ENCODE measurements around the gene SLC35F1.

DNA sequence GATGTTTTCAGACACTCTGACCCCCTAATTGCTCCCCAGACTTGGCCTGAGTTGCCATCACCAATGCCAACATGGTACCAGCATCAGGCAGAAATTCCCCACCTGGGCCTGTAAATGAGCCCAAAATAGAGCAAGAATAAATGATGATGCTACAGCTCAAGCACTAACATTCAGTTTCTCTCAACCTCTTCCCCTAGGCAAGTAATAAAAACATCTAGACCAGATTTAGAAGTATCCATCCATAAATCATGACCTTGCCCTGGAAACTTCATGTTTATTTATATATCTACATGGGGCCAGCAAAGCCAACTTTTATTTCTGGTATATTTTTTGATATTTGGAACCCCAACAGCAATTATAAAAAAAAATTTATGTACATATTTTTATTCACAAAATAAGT, 419.6 kb downstream of the SLC35F1 start:
- no peak for TF ChIP-seq EZH2 (IDR thresholded peaks at IDR 0.05; ENCODE audit: low read length, missing control alignments)
- TF ChIP-seq, protein P1, sequence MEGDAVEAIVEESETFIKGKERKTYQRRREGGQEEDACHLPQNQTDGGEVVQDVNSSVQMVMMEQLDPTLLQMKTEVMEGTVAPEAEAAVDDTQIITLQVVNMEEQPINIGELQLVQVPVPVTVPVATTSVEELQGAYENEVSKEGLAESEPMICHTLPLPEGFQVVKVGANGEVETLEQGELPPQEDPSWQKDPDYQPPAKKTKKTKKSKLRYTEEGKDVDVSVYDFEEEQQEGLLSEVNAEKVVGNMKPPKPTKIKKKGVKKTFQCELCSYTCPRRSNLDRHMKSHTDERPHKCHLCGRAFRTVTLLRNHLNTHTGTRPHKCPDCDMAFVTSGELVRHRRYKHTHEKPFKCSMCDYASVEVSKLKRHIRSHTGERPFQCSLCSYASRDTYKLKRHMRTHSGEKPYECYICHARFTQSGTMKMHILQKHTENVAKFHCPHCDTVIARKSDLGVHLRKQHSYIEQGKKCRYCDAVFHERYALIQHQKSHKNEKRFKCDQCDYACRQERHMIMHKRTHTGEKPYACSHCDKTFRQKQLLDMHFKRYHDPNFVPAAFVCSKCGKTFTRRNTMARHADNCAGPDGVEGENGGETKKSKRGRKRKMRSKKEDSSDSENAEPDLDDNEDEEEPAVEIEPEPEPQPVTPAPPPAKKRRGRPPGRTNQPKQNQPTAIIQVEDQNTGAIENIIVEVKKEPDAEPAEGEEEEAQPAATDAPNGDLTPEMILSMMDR (conservative IDR thresholded peaks at IDR 0.05 in 1 of 2, IDR thresholded peaks at IDR 0.05 in 1 of 2; ENCODE audit: low read depth in 1 of 2, low read length in 2 of 2), result no peak
